Common myeloid progenitor, CD34-positive (primary cell): ENCODE data around the gene CD53.

ENCODE experiments used
- CTCF ChIA-PET: fragments of 350-600 bp; sonication (Branson Sonifier 250); formaldehyde crosslinking; loops from one replicate; lab custom pipeline; 2021; ENCODE audit warnings: antibody characterized with exemption; lab: Charles Lee
- POLR2A ChIA-PET: fragments of 350-600 bp; sonication (Branson Sonifier 250); formaldehyde crosslinking; loops from one replicate; lab custom pipeline; 2021; ENCODE audit warnings: antibody characterized with exemption; lab: Charles Lee
- DNase-seq, 3 donors: peaks; one replicate each; pipeline versions ENCODE4 v3.0.0 to v3.0.0-alpha.2; 2013
- H3K27ac ChIP-seq, 2 experiments: 1 replicate in 1 of 2; 2 replicates in 1 of 2; pipeline ENCODE4 v1.7.0; 2013; ENCODE audit warnings: inconsistent platforms in 2 of 2, low read length in 2 of 2, mild to moderate bottlenecking in 2 of 2, low read depth in 1 of 2, moderate library complexity in 1 of 2; ENCODE audit not compliant: severe bottlenecking in 2 of 2, insufficient read depth in 1 of 2, poor library complexity in 1 of 2
- H3K27me3 ChIP-seq, 5 experiments: replicated peaks in 2 of 5; 1 replicate in 3 of 5; 2 replicates in 2 of 5; pipeline versions ENCODE4 v1.6.1 to v1.7.0; 2013; ENCODE audit warnings: low read length in 4 of 5, mild to moderate bottlenecking in 2 of 5, moderate library complexity in 2 of 5, inconsistent platforms in 1 of 5; ENCODE audit not compliant: insufficient read depth in 5 of 5, control insufficient read depth in 4 of 5
- H3K36me3 ChIP-seq, 4 experiments: 1 replicate in 2 of 4; 2 replicates in 2 of 4; pipeline versions ENCODE4 v1.6.1 to v1.7.0; 2013; ENCODE audit warnings: low read length in 3 of 4, control low read depth in 1 of 4, mild to moderate bottlenecking in 1 of 4; ENCODE audit not compliant: control insufficient read depth in 4 of 4, insufficient read depth in 4 of 4
- H3K4me1 ChIP-seq, 4 experiments: 1 replicate in 3 of 4; 2 replicates in 1 of 4; pipeline versions ENCODE4 v1.6.1 to v1.7.1; 2013; ENCODE audit warnings: low read length in 3 of 4, mild to moderate bottlenecking in 3 of 4, control low read depth in 1 of 4, inconsistent platforms in 1 of 4, moderate library complexity in 1 of 4; ENCODE audit not compliant: control insufficient read depth in 4 of 4, insufficient read depth in 4 of 4; ENCODE audit errors: control extremely low read depth in 1 of 4
- H3K4me3 ChIP-seq, 7 experiments: 1 replicate in 4 of 7; 2 replicates in 3 of 7; pipeline versions ENCODE4 v1.5.1 to v1.7.0; 2013; ENCODE audit warnings: mild to moderate bottlenecking in 7 of 7, low read length in 6 of 7, moderate library complexity in 6 of 7, inconsistent platforms in 2 of 7, low read depth in 2 of 7, control low read depth in 1 of 7; ENCODE audit not compliant: insufficient read depth in 4 of 7, control insufficient read depth in 1 of 7; ENCODE audit errors: extremely low read depth in 1 of 7
- H3K9me3 ChIP-seq, 5 experiments: 1 replicate in 4 of 5; 2 replicates in 1 of 5; pipeline versions ENCODE4 v1.6.1 to v1.7.1; 2013; ENCODE audit warnings: low read length in 4 of 5, mild to moderate bottlenecking in 2 of 5, inconsistent platforms in 1 of 5, low read depth in 1 of 5, moderate library complexity in 1 of 5; ENCODE audit not compliant: control insufficient read depth in 4 of 5, insufficient read depth in 2 of 5; ENCODE audit errors: control extremely low read depth in 1 of 5
- WGBS: methylation state at CpG from one replicate; pipeline ENCODE4 v1.1.5; 2013; ENCODE audit not compliant: insufficient coverage; 5-methylcytosine and 5-hydroxymethylcytosine counted together

Gene CD53

GRCh38 chr1:110879758-110880606 lies 7.0 kb downstream of the CD53 start:
- WGBS: 3% methylated on average over 5 of the region's 7 CpGs
- ChIA-PET POLR2A (no interaction called here), CTCF (no interaction called here)
- H3K36me3 ChIP-seq: peaks cover 0 to 15% (median 7%) of the 10 kb centered on the region in 4 experiments
- no peaks in the 10 kb centered on the region for H3K27me3 ChIP-seq
- peak overlapping the region in 5 of 7 experiments; percentile 8 to 44 (median 15) for H3K4me3 ChIP-seq
- peak; percentile 90 to 99 (median 98) for DNase-seq
- H3K9me3 ChIP-seq: peaks cover 0 to 2% (median 0%) of the 10 kb centered on the region in 5 experiments
- H3K27ac ChIP-seq: peak overlapping the region; percentile 62 to 80
- peaks cover 38 to 76% (median 68%) of the 10 kb centered on the region in 4 experiments for H3K4me1 ChIP-seq

GRCh38 chr1:110880708-110881374 lies 7.9 kb downstream of the CD53 start:
- no peaks in the 10 kb centered on the region for H3K27me3 ChIP-seq
- H3K4me1 ChIP-seq: peaks cover 30 to 67% (median 60%) of the 10 kb centered on the region in 4 experiments
- ChIA-PET CTCF (no interaction called here), POLR2A (no interaction called here)
- H3K9me3 ChIP-seq: peaks cover 0 to 2% (median 0%) of the 10 kb centered on the region in 5 experiments
- peak overlapping the region in 1 of 7 experiments; percentile 1 for H3K4me3 ChIP-seq
- peak in 2 of 3 donors; percentile 56 to 68 for DNase-seq
- H3K27ac ChIP-seq: peak overlapping the region in 1 of 2 experiments; percentile 80
- peaks cover 0 to 15% (median 7%) of the 10 kb centered on the region in 4 experiments for H3K36me3 ChIP-seq
- WGBS: no CpG with 5 or more reads among the region's 2 CpGs

GRCh38 chr1:110888049-110888448 lies 15.1 kb downstream of the CD53 start:
- ChIA-PET POLR2A (interaction anchor here (0.6 kb wide), 1 partner anchor 124 kb away, joined by 4 read pairs; no protein-coding TSS in a partner anchor), CTCF (interaction anchor here (0.9 to 3.8 kb wide), 7 partner anchors 9 to 107 kb away, joined by 3 to 12 read pairs (median 3); no protein-coding TSS in a partner anchor)
- Histone ChIP-seq H3K36me3 (peaks cover 9 to 21% (median 19%) of the 10 kb centered on the region in 4 experiments), H3K27me3 (no peaks in the 10 kb centered on the region), H3K4me3 (no peak overlapping the region), H3K4me1 (peaks cover 0 to 30% (median 17%) of the 10 kb centered on the region in 4 experiments), H3K27ac (no peak overlapping the region), H3K9me3 (no peaks in the 10 kb centered on the region)
- no peak for DNase-seq
- WGBS: 94% methylated on average over 3 of the region's 6 CpGs

GRCh38 chr1:110888641-110889040 lies 15.7 kb downstream of the CD53 start:
- H3K27me3 ChIP-seq: no peaks in the 10 kb centered on the region
- ChIA-PET CTCF (interaction anchor here (0.9 to 3.8 kb wide), 6 partner anchors 9 to 105 kb away, joined by 3 to 12 read pairs (median 3); no protein-coding TSS in a partner anchor), POLR2A (no interaction called here)

GRCh38 chr1:110890474-110891196 lies 17.7 kb downstream of the CD53 start:
- WGBS: 100% methylated on average over 1 of the region's 3 CpGs
- peak overlapping the region in 1 of 2 experiments; percentile 50 for H3K27ac ChIP-seq
- peaks cover 23 to 45% (median 34%) of the 10 kb centered on the region in 4 experiments for H3K36me3 ChIP-seq
- CTCF ChIA-PET: interaction anchor here (0.8 to 3.8 kb wide), 6 partner anchors 11 to 110 kb away, joined by 3 to 12 read pairs (median 3); no protein-coding TSS in a partner anchor
- POLR2A ChIA-PET: interaction anchor here (0.8 to 1.6 kb wide), 2 partner anchors 17 to 1073 kb away, joined by 3 to 4 read pairs; partner anchors contain the start of gene CD53
- H3K9me3 ChIP-seq: no peaks in the 10 kb centered on the region
- peaks cover 3 to 16% (median 8%) of the 10 kb centered on the region in 4 experiments for H3K4me1 ChIP-seq
- H3K4me3 ChIP-seq: peak overlapping the region in 1 of 7 experiments; percentile 2
- DNase-seq: peak in 2 of 3 donors; percentile 52 to 74
- no peaks in the 10 kb centered on the region for H3K27me3 ChIP-seq

More at GRCh38 chr1:110888641-110889040, 15.7 kb downstream of the CD53 start:
- peaks cover 12 to 26% (median 22%) of the 10 kb centered on the region in 4 experiments for H3K36me3 ChIP-seq
- H3K9me3 ChIP-seq: no peaks in the 10 kb centered on the region
- DNase-seq: no peak
- H3K4me1 ChIP-seq: peaks cover 0 to 25% (median 13%) of the 10 kb centered on the region in 4 experiments
- H3K4me3 ChIP-seq: no peak overlapping the region
- no peak overlapping the region for H3K27ac ChIP-seq

GRCh38 chr1:110893908-110894490 lies 21.1 kb downstream of the CD53 start:
- no peak overlapping the region for H3K4me3 ChIP-seq
- 56% methylated on average over 3 of the region's 3 CpGs for WGBS
- no peaks in the 10 kb centered on the region for H3K9me3 ChIP-seq
- ChIA-PET CTCF (interaction anchor here (0.7 to 1.3 kb wide), 4 partner anchors 16 to 113 kb away, joined by 3 to 4 read pairs (median 3); no protein-coding TSS in a partner anchor), POLR2A (no interaction called here)
- H3K36me3 ChIP-seq: peaks cover 23 to 71% (median 47%) of the 10 kb centered on the region in 4 experiments
- peaks cover 2 to 15% (median 7%) of the 10 kb centered on the region in 4 experiments for H3K4me1 ChIP-seq
- DNase-seq: peak in 1 of 3 donors; percentile 50
- H3K27ac ChIP-seq: no peak overlapping the region
- H3K27me3 ChIP-seq: no peaks in the 10 kb centered on the region
